Measurements from ENCODE around the gene PTGES3.
"Not testable (repeated sequence)": the region's sequence is repeated elsewhere in the genome, so short reads cannot be mapped to it uniquely, and the experiment has no call there.

PTGES3 gene

GRCh38 chr12:56688129-56688845, at the start of gene PTGES3:
Gene PTGES3, minus strand, starts transcription at chr12:56688284. Its CDS starts 285 bp downstream, at chr12:56687999.
- DNase-seq (ENCODE audit: low spot score) = peak; percentile 99

DNA sequence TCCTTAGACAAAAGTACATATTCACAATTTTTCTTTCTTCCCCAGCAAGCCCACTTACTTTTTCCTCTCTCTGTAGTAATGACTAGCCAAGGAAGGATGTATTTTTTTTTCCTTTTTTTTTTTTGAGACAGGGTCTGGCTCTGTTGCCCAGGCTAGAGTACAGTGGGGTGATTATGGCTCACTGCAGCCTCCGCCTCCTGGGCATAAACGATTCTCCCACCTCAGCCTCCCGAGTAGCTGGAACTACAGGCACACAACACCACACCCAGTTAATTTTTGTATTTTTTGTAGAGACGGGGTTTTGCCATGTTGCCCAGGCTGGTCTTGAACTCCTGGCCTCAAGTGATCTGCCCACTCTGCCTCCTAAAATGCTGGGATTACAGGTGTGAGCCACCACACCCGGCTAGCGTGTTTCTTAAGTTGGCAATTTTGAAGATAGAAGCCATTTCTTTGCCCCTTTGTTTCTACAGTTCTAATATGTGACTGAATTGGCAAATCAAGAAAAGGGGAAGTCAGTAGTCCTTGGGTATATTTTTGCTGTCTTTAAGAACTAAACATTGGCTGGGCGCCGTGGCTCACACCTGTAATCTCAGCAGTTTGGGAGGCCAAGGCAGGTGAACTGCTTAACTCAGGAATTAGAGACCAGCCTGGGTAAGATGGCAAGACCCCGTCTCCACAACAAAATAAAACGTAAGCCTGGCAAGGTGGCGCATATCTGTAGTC, 40.2 kb upstream of the PTGES3 start:
- DNase-seq (ENCODE audit: low spot score) = no peak

- not testable (repeated sequence) for DNase-seq (ENCODE audit: low spot score)
Measured at GRCh38 chr12:56726196-56726675, 38.2 kb upstream of the PTGES3 start.

DNA sequence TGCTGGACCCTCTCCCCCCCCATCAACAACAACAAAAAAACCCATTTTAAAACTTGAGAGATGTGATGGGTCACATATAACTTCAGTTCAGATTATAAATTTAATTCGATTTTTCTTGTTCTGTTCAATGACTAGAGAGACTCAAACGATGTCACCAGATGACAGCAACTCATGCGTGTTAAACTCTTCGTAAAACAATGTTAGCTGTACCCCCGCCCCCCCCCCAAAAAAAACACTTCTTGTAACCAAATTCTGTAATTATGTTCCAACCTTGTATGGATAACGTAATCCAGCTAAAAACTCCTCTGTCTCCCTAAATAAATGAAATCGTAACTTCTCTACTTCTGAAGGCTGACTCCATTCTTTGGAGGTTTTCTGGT, 37.6 kb upstream of the PTGES3 start:
- DNase-seq (ENCODE audit: low spot score) = no peak

- DNase-seq (ENCODE audit: low spot score) = peak; percentile 98
Measured at GRCh38 chr12:56724972-56725722, 37.1 kb upstream of the PTGES3 start, which contains the start of gene NACA. Gene NACA, minus strand, starts transcription at chr12:56725299. Its CDS starts 778 bp downstream, at chr12:56724521.

- DNase-seq (ENCODE audit: low spot score) = no peak
Measured at GRCh38 chr12:56724701-56724971, 36.6 kb upstream of the PTGES3 start.

DNA sequence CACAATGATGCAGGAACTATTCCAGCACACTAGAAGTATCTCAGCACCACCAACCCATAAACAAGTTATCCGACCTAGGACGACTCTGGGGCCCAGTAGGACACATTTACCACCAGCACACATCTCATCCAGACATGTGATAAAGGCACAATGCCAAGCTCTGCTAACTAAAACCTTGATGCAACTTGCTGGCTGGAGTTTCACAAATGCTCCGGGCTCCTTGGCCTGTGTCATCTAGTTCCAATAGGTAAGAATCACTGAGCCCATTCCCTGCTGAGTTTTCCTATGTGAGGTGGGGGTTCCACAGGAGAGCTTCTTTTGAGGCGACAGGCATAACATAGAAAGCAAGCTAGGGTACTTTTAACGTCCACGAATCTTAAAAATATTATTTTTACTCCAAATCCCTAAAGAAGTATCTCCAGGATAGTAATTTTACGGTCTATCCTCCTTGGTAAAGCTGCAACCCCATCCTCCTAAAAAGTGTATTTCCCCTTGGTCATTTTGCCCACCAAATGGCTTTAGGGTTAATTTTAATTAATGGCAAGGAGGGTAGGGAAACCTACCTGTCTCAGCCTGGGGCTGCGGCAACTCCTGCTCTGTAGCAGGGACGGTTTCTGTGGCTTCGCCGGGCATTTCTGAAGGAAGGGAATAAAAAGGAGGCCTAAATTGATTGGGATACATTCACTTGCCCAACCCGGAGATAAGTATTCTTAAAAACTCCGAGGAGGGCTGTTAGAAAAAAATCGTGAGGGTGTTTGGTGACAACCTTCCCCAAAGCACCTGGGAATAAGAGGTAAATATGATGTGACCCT, 36.0 kb upstream of the PTGES3 start:
- peak; percentile 72 for DNase-seq (ENCODE audit: low spot score)

DNA sequence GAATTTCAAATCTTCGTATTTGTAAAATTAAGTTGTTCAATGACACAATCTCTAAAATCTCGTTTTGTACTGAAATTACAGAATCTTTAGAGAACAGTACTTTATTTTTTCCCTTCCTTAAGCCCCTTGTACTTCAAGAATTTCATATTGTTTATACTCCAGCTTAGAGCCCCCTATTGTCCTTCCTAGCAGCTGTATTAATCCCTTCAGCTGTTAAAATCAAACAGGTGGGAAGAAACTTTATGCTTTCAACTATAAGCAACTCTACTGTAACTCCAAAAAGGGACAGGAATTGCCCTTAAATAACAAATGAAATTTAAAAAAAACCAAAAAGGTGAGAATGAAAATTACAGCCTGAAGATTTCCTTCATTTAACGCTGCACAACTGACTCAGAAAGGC, 35.3 kb upstream of the PTGES3 start:
- no peak for DNase-seq (ENCODE audit: low spot score)

GRCh38 chr12:56722832-56723231, 34.7 kb upstream of the PTGES3 start:
- DNase-seq (ENCODE audit: low spot score) = no peak

DNA sequence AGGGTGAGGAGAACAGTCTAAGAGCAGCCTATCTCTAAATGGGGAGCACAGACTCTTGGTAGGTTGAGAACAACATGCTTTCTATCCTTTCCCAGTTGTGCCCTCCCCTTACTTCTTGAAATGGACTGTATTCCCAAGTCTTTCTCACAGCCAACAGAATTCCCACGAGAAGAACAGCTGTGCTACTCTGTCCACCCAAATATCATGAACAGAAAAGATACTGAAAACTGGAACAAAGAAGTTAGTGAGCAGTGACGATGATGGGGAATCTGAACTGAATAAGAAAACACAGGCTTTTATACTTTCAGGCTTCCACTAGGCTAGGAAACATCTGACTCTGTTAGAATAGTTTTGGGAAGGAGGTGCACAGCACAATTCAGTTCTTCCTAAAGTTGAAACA, 33.6 kb upstream of the PTGES3 start:
- no peak for DNase-seq (ENCODE audit: low spot score)

DNA sequence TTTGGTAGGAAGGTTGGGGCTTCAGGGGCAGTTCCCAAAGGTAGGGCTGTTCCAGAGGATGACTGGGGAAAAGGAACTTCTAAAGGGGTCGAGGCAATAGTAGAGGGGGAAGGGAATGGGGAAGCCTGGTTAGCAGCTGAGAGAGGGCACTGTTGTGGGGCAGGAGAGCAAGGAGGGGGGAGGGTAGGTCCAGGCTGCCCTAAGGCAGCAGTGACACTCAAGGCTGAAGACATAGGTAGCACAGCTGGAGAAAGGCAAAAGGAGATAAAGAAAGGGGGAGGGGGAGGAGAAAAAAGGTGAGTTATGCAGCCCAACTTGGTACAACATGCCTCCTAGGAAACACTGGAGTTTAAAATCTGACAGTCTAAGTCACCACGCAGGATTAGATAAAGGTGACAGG, 33.1 kb upstream of the PTGES3 start:
- DNase-seq (ENCODE audit: low spot score) = no peak

DNA sequence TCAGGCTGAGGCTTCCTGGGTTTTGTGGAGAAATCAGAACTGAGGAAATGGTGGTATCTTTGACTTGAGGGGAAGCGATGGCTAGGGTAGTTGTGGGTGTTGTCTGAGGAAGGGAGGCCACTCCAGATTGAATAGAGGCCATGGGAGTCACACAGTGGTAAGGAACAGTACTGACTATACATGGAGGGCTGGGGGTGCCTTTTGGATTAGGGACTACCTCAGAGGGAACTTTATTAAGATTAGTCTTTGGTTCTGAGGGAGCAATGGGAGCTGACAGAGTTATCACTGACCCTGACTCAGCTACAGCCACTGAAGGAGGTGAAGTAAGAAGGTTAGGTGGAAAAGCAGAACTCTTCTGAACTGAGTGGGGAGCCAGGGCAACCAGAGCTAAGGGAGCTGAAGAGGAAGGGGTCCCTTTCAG, 32.7 kb upstream of the PTGES3 start:
- DNase-seq (ENCODE audit: low spot score) = no peak

- DNase-seq (ENCODE audit: low spot score) = no peak
Measured at GRCh38 chr12:56719056-56719455, 31.0 kb upstream of the PTGES3 start.

- DNase-seq (ENCODE audit: low spot score) = no peak
Measured at GRCh38 chr12:56718636-56719035, 30.6 kb upstream of the PTGES3 start.

GRCh38 chr12:56718149-56718548, 30.1 kb upstream of the PTGES3 start:
- no peak for DNase-seq (ENCODE audit: low spot score)

GRCh38 chr12:56716933-56717880, 29.1 kb upstream of the PTGES3 start:
- no peak for DNase-seq (ENCODE audit: low spot score)

- DNase-seq (ENCODE audit: low spot score) = no peak
Measured at GRCh38 chr12:56716458-56716857, 28.4 kb upstream of the PTGES3 start.

- DNase-seq (ENCODE audit: low spot score) = no peak
Measured at GRCh38 chr12:56715798-56716197, 27.7 kb upstream of the PTGES3 start.

DNA sequence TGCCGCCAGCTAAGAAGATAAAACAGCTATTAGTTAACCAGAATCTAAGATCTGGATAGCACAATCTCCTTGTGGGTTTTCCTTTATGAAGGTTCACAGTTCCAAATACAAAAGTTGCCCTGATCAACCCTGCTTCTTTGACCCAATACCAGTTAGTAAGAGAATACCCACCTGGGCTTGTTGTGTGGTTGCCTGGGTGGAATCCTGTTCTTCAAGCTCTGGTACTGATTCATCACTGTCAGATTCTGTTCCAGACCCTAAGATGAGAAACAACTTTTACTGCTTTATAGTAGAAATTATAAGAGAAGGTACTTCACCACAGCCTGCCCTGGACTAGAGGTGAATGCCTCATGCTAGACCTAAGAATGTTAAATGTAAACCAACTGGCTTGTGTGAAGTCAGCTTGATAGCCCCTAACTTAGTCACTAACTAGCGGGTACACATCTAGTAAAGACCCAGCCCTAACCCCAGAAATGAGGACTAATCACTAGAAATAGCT, 26.4 kb upstream of the PTGES3 start:
- no peak for DNase-seq (ENCODE audit: low spot score)

DNA sequence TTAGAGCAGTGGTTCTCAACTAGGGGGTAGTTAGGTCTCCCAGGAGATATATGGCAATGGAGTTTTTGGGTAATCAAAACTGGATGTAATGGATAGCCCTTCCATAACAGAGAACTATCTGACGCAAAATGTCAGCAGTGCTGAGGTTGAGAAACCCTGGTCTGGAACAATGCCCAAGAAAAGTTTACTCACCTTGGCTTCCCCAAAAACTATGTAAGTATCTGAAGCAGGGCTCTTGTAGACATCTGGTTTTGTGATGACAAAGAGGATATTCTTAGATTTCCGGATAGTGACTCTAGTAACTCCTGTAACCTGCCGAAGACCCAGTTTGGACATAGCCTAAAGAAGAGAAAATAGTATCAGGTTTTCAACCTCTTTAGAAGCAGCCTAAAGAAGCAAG, 25.3 kb upstream of the PTGES3 start:
- no peak for DNase-seq (ENCODE audit: low spot score)
